Liver (tissue), 9 donors: ENCODE results near the gene MAP1LC3B. TPM values are rescaled to one million over a fixed set of nuclear protein-coding genes. Genes with fewer than 3 reads are reported as not detected.
A peak's percentile ranks its signal among the peaks of the same experiment; 100 is the strongest.

Source experiments
- DNase-seq: peaks from one replicate; pipeline ENCODE4 v3.0.0-alpha.2; 2017; ENCODE audit warnings: low spot score
- H3K27ac ChIP-seq, 2 donors: one replicate each; pipeline ENCODE4 v1.7.0; 2013; ENCODE audit warnings: inconsistent platforms in 2 of 2, low read length in 2 of 2, control low read depth in 1 of 2, low read depth in 1 of 2, mild to moderate bottlenecking in 1 of 2
- H3K27me3 ChIP-seq, 4 donors: one replicate each; pipeline versions ENCODE4 v1.6.1 to v1.7.0; 2013; ENCODE audit warnings: low read length in 3 of 4, inconsistent platforms in 1 of 4, mild to moderate bottlenecking in 1 of 4, moderate library complexity in 1 of 4; ENCODE audit not compliant: control insufficient read depth in 4 of 4, insufficient read depth in 4 of 4
- H3K36me3 ChIP-seq, 4 donors: one replicate each; pipeline versions ENCODE4 v1.6.1 to v1.7.0; 2013; ENCODE audit warnings: low read length in 3 of 4, mild to moderate bottlenecking in 3 of 4, low read depth in 1 of 4, moderate library complexity in 1 of 4; ENCODE audit not compliant: control insufficient read depth in 4 of 4, insufficient read depth in 3 of 4
- H3K4me1 ChIP-seq, 4 donors: one replicate each; pipeline versions ENCODE4 v1.6.1 to v1.7.0; 2013; ENCODE audit warnings: low read length in 3 of 4, mild to moderate bottlenecking in 3 of 4, moderate library complexity in 1 of 4; ENCODE audit not compliant: control insufficient read depth in 4 of 4, insufficient read depth in 4 of 4
- H3K4me3 ChIP-seq, 3 donors: one replicate each; pipeline versions ENCODE4 v1.6.1 to v1.7.0; 2013; ENCODE audit warnings: low read length in 3 of 3, control low read depth in 1 of 3, low read depth in 1 of 3, mild to moderate bottlenecking in 1 of 3
- H3K9ac ChIP-seq, 2 donors: one replicate each; pipeline ENCODE4 v1.7.0; 2013; ENCODE audit warnings: low read length in 2 of 2, mild to moderate bottlenecking in 2 of 2, moderate library complexity in 2 of 2, control low read depth in 1 of 2, low read depth in 1 of 2
- H3K9me3 ChIP-seq, 4 donors: one replicate each; pipeline versions ENCODE4 v1.6.1 to v1.7.0; 2013; ENCODE audit warnings: low read length in 3 of 4; ENCODE audit not compliant: control insufficient read depth in 4 of 4
- ATF3 ChIP-seq: IDR thresholded peaks from 2 replicates; pipeline ENCODE4 v1.6.1; 2016; ENCODE audit warnings: antibody characterized with exemption
- CTCF ChIP-seq: fragments of 150-350 bp; IDR thresholded peaks from 2 replicates; pipeline ENCODE4 v1.5.1; 2017; ENCODE audit warnings: improper control_type of control experiment, low read depth, low read length; ENCODE audit not compliant: missing input control
- EGR1 ChIP-seq, 2 donors: IDR thresholded peaks; 2 replicates each; pipeline ENCODE4 v1.6.1; 2016 to 2018; ENCODE audit warnings: antibody characterized with exemption in 2 of 2, low read depth in 2 of 2
- FOXA1 ChIP-seq: IDR thresholded peaks from 2 replicates; pipeline ENCODE4 v1.6.1; 2016; ENCODE audit warnings: antibody characterized with exemption
- FOXA2 ChIP-seq: IDR thresholded peaks from 2 replicates; pipeline ENCODE4 v1.6.1; 2016; ENCODE audit warnings: antibody characterized with exemption
- GABPA ChIP-seq, 2 donors: IDR thresholded peaks in 1 of 2; conservative IDR thresholded peaks in 1 of 2; 2 replicates each; pipeline ENCODE4 v1.6.1; 2016; ENCODE audit warnings: antibody characterized with exemption in 2 of 2, mild to moderate bottlenecking in 1 of 2, moderate library complexity in 1 of 2
- HNF4A ChIP-seq, 2 donors: conservative IDR thresholded peaks; 2 replicates each; pipeline ENCODE4 v1.6.1; 2016; ENCODE audit warnings: antibody characterized with exemption in 2 of 2, mild to moderate bottlenecking in 2 of 2
- HNF4G ChIP-seq: IDR thresholded peaks from 2 replicates; pipeline ENCODE4 v1.6.1; 2016; ENCODE audit warnings: antibody characterized with exemption
- JUND ChIP-seq, 2 donors: IDR thresholded peaks; 2 replicates each; pipeline ENCODE4 v1.6.1; 2016; ENCODE audit warnings: antibody characterized with exemption in 2 of 2
- MAX ChIP-seq: IDR thresholded peaks from 2 replicates; pipeline ENCODE4 v1.6.1; 2016; ENCODE audit warnings: antibody characterized with exemption
- NR2F2 ChIP-seq: IDR thresholded peaks from 2 replicates; pipeline ENCODE4 v1.6.1; 2016; ENCODE audit warnings: antibody characterized with exemption
- RAD21 ChIP-seq, 2 donors: IDR thresholded peaks; 2 replicates each; pipeline ENCODE4 v1.6.1; 2016; ENCODE audit warnings: antibody characterized with exemption in 2 of 2, mild to moderate bottlenecking in 2 of 2
- REST ChIP-seq: IDR thresholded peaks from 2 replicates; pipeline ENCODE4 v1.6.1; 2016; ENCODE audit warnings: antibody characterized with exemption, mild to moderate bottlenecking
- RXRA ChIP-seq, 2 donors: IDR thresholded peaks; 2 replicates each; pipeline ENCODE4 v1.6.1; 2017 to 2018; ENCODE audit warnings: antibody characterized with exemption in 2 of 2, mild to moderate bottlenecking in 1 of 2
- SP1 ChIP-seq: IDR thresholded peaks from 2 replicates; pipeline ENCODE4 v1.6.1; 2018; ENCODE audit warnings: antibody characterized with exemption, mild to moderate bottlenecking
- TAF1 ChIP-seq: conservative IDR thresholded peaks from 2 replicates; pipeline ENCODE4 v1.6.1; 2016; ENCODE audit warnings: antibody characterized with exemption, mild to moderate bottlenecking
- YY1 ChIP-seq: IDR thresholded peaks from 2 replicates; pipeline ENCODE4 v1.6.1; 2016; ENCODE audit warnings: antibody characterized with exemption, mild to moderate bottlenecking
- ZBTB33 ChIP-seq: IDR thresholded peaks from 2 replicates; pipeline ENCODE4 v1.6.1; 2016; ENCODE audit warnings: antibody characterized with exemption
- WGBS: extraction: QIAGEN DNeasy Blood & Tissue Kit; methylation state at CpG from one replicate; pipeline ENCODE4 v1.1.7; 2013; 5-methylcytosine and 5-hydroxymethylcytosine counted together
- polyA plus RNA-seq, 2 donors: library from polyadenylated mRNA; stranded (reverse) in 1 of 2; unstranded in 1 of 2; fragments of 200-250 nt in 1 of 2; fragments of >200 nt in 1 of 2; fragmentation: Nextera tagmentation in 1 of 2; extraction: Ambion mirVana in 1 of 2; gene quantifications; one replicate each; pipeline versions ENCODE4 v1.2.1 to v1.2.3, GENCODE V29; 2013 to 2015
- total RNA-seq, 2 donors: library from RNA; depleted of rRNA; stranded (reverse); fragments of >200 nt; gene quantifications; one replicate each; pipeline ENCODE4 v1.2.3, GENCODE V29; 2014
- donor health status: healthy.
- donor health status: healthy.
- donor health status: healthy.
- donor health status: healthy.
- donor health status: healthy.

MAP1LC3B gene
- total and polyA plus RNA-seq, 4 donors, result 10.3 to 36.3 (median 15.7) TPM

- Histone ChIP-seq H3K9ac (peak overlapping the region; percentile 94 to 95), H3K27me3 (no peaks in the 10 kb centered on the region), H3K27ac (peak overlapping the region; percentile 88 to 97), H3K4me3 (peak overlapping the region; percentile 95 to 96 (median 96)), H3K9me3 (no peaks in the 10 kb centered on the region), H3K4me1 (peaks cover 9 to 33% (median 18%) of the 10 kb centered on the region in 4 donors), H3K36me3 (peaks cover 0 to 4% (median 1%) of the 10 kb centered on the region in 4 donors)
- DNase-seq, result peak; percentile 60
- 1% methylated on average over 53 of the region's 53 CpGs for WGBS
- TF ChIP-seq EGR1 (IDR thresholded peaks at IDR 0.05; ENCODE audit: low read depth in 2 of 2), result no peak
- TF ChIP-seq FOXA1, result no peak
- TF ChIP-seq RAD21 (IDR thresholded peaks at IDR 0.05), result peak; percentile 69 to 72
- no peak for TF ChIP-seq HNF4G
- TF ChIP-seq SP1, result no peak
- no peak for TF ChIP-seq HNF4A (conservative IDR thresholded peaks at IDR 0.05)
- TF ChIP-seq NR2F2, result no peak
- no peak for TF ChIP-seq JUND (IDR thresholded peaks at IDR 0.05)
- TF ChIP-seq YY1, result peak; percentile 34
- no peak for TF ChIP-seq RXRA (IDR thresholded peaks at IDR 0.05)
- no peak for TF ChIP-seq REST
- no peak for TF ChIP-seq ZBTB33
- no peak for TF ChIP-seq GABPA (IDR thresholded peaks at IDR 0.05 in 1 of 2, conservative IDR thresholded peaks at IDR 0.05 in 1 of 2)
- no peak for TF ChIP-seq TAF1
- no peak for TF ChIP-seq MAX
- no peak for TF ChIP-seq ATF3
- TF ChIP-seq CTCF, result peak; percentile 28
- no peak for TF ChIP-seq FOXA2
Observed at GRCh38 chr16:87392821-87393679, 914 bp downstream of the MAP1LC3B start.
